WERI-Rb-1 (cell line): ENCODE measurements around the gene ATRNL1.

Source experiments
- DNase-seq: peaks from one replicate; pipeline ENCODE4 v3.0.0-alpha.2; 2020
- H3K27ac ChIP-seq: fragments of 250-450 bp; sonication (Bioruptor Pico); 2 replicates; pipeline ENCODE4 v1.5.1; 2020; ENCODE audit warnings: mild to moderate bottlenecking, moderate library complexity
- H3K27me3 ChIP-seq: fragments of 250-450 bp; sonication (Bioruptor Pico); 2 replicates; pipeline ENCODE4 v1.5.1; 2021; ENCODE audit warnings: mild to moderate bottlenecking, low read depth, moderate library complexity; ENCODE audit not compliant: insufficient read depth, severe bottlenecking
- H3K36me3 ChIP-seq: fragments of 250-450 bp; sonication (Bioruptor Pico); 2 replicates; pipeline ENCODE4 v1.5.1; 2020; ENCODE audit warnings: mild to moderate bottlenecking, moderate library complexity
- H3K4me3 ChIP-seq: 2 replicates; pipeline ENCODE4 v1.5.1; 2011; ENCODE audit warnings: low read depth, mild to moderate bottlenecking, control low read depth, low read length
- H3K9me3 ChIP-seq: fragments of 250-450 bp; sonication (Bioruptor Pico); 2 replicates; pipeline ENCODE4 v1.5.1; 2021; ENCODE audit warnings: mild to moderate bottlenecking, moderate library complexity; ENCODE audit not compliant: severe bottlenecking
- TF ChIP-seq, protein P1 (sequence below): IDR thresholded peaks from 2 replicates; pipeline ENCODE4 v1.5.1; 2011; ENCODE audit warnings: low read depth, mild to moderate bottlenecking, control low read depth, inconsistent platforms, low read length

ATRNL1 gene

GRCh38 chr10:115436999-115437398 is 343.8 kb downstream of the ATRNL1 start:
- no peak for DNase-seq
- H3K27ac ChIP-seq = no peak overlapping the region
- no peak overlapping the region for H3K4me3 ChIP-seq
- H3K36me3 ChIP-seq = no peaks in the 10 kb centered on the region
- no peaks in the 10 kb centered on the region for H3K9me3 ChIP-seq
- TF ChIP-seq, protein P1, sequence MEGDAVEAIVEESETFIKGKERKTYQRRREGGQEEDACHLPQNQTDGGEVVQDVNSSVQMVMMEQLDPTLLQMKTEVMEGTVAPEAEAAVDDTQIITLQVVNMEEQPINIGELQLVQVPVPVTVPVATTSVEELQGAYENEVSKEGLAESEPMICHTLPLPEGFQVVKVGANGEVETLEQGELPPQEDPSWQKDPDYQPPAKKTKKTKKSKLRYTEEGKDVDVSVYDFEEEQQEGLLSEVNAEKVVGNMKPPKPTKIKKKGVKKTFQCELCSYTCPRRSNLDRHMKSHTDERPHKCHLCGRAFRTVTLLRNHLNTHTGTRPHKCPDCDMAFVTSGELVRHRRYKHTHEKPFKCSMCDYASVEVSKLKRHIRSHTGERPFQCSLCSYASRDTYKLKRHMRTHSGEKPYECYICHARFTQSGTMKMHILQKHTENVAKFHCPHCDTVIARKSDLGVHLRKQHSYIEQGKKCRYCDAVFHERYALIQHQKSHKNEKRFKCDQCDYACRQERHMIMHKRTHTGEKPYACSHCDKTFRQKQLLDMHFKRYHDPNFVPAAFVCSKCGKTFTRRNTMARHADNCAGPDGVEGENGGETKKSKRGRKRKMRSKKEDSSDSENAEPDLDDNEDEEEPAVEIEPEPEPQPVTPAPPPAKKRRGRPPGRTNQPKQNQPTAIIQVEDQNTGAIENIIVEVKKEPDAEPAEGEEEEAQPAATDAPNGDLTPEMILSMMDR = no peak
- H3K27me3 ChIP-seq = no peaks in the 10 kb centered on the region

DNA sequence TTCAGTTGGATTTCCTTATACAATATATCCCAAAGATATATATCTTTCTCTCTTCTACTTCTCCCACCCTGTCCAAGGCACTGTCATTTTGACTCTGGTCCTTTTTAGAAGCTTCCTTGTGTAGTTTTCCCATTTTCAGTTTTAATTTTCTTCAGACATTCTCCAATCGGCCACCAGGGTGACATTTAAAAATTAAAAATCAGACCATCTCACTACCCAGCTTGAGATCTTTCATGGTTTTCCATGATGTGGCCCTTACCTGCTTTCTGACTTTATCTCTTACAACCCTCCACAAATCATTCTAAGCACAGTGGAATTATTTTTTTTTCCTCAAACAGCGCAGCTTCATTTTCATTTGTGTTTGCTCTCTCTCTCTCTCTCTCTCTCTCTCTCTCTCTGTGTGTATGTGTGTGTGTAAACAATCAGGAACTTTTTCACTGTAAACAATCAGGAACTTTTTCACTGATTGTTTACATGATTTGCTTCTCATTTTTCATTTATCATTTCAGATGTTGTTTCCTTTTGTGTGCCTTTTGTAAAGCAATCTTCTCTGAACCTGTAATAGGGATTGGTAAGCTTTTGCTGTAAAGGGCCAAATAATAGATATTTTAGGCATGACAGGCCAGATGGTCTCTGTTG is 348.9 kb downstream of the ATRNL1 start:
- no peak overlapping the region for H3K27ac ChIP-seq
- H3K4me3 ChIP-seq = no peak overlapping the region
- DNase-seq = no peak
- no peaks in the 10 kb centered on the region for H3K9me3 ChIP-seq
- no peaks in the 10 kb centered on the region for H3K36me3 ChIP-seq
- TF ChIP-seq, protein P1 = no peak
- no peaks in the 10 kb centered on the region for H3K27me3 ChIP-seq

DNA sequence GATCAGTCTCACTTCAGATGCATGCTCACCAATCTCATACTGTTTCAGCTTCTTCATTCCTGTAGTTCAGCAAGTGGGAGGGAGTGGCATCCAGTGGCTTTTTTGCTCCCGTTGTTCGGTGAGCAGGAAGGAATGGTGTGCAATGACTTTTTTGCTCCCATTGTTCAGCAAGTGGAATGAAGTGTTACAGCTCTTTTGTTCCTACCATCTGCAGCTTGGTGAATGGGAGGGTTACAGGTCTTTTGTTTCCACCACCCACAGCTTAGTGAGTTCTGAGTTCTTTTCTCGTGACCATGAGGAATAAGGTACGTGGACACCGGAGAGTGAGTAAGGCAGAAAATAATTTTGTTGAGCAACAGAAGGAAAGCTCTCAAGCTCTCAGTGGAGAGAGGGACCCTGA is 363.6 kb downstream of the ATRNL1 start:
- H3K36me3 ChIP-seq = no peaks in the 10 kb centered on the region
- no peaks in the 10 kb centered on the region for H3K9me3 ChIP-seq
- DNase-seq = no peak
- H3K27me3 ChIP-seq = no peaks in the 10 kb centered on the region
- no peak overlapping the region for H3K4me3 ChIP-seq
- TF ChIP-seq, protein P1 = no peak
- H3K27ac ChIP-seq = no peak overlapping the region

GRCh38 chr10:115483294-115483693 is 390.1 kb downstream of the ATRNL1 start:
- Histone ChIP-seq H3K27ac (no peak overlapping the region), H3K36me3 (no peaks in the 10 kb centered on the region), H3K9me3 (no peaks in the 10 kb centered on the region), H3K27me3 (no peaks in the 10 kb centered on the region), H3K4me3 (no peak overlapping the region)
- TF ChIP-seq, protein P1 = no peak
- DNase-seq = no peak

DNA sequence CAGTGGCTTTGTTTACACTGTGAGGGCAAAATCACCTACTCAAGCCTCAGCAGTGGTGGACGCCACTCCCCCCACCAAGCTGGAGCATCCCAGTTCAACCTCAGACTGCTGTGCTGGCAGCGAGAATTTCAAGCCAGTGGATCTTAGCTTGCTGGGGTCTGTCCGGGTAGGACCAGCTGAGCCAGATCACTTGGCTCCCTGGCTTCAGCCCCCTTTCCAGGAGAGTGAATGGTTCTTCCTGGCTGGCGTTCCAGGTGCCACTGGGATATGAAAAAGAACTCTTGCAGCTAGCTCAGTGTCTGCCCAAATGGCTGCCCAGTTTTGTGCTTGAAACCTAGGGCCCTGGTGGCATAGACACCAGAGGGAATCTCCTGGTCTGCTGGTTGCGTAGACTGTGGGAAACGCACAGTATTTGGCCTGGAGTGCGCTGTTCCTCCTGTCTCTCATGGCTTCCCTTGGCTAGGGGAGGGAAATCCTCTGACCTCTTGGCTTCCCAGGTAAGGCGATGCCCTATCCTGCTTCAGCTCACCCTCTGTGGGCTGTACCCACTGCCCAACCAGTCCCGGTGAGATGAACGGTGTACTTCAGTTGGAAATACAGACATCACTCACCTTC is 398.5 kb downstream of the ATRNL1 start:
- no peak for DNase-seq
- no peaks in the 10 kb centered on the region for H3K36me3 ChIP-seq
- H3K9me3 ChIP-seq = no peaks in the 10 kb centered on the region

More for the DNA sequence above, 398.5 kb downstream of the ATRNL1 start:
- H3K27ac ChIP-seq = no peak overlapping the region
- TF ChIP-seq, protein P1 = no peak
- no peak overlapping the region for H3K4me3 ChIP-seq
- no peaks in the 10 kb centered on the region for H3K27me3 ChIP-seq
